NCI-H2196 treated with DMSO at 0.1 percent for 48 hours (cell line): ENCODE results near the gene CAB39L.
"Not testable (repeated sequence)": the region's sequence is repeated elsewhere in the genome, so short reads cannot be mapped to it uniquely, and the experiment has no call there.

Experiments
- DNase-seq: peaks from one replicate; lab custom pipeline; 2025; ENCODE audit not compliant: unreplicated experiment; lab: John Stamatoyannopoulos, UW

Gene CAB39L

GRCh38 chr13:49294723-49295122, 149.1 kb downstream of the CAB39L start:
- not testable (repeated sequence) for DNase-seq

- DNase-seq: no peak
Measured at GRCh38 chr13:49292742-49293486, 150.9 kb downstream of the CAB39L start.

- DNase-seq: no peak
Measured at GRCh38 chr13:49288458-49288857, 155.4 kb downstream of the CAB39L start.

GRCh38 chr13:49287995-49288394, 155.9 kb downstream of the CAB39L start:
- no peak for DNase-seq

- no peak for DNase-seq
Measured at GRCh38 chr13:49279885-49280284, 164.0 kb downstream of the CAB39L start.

GRCh38 chr13:49279112-49279511, 164.8 kb downstream of the CAB39L start:
- no peak for DNase-seq

- DNase-seq: no peak
Measured at GRCh38 chr13:49278211-49278610, 165.7 kb downstream of the CAB39L start.

- DNase-seq: no peak
Measured at GRCh38 chr13:49272296-49272695, 171.6 kb downstream of the CAB39L start.

GRCh38 chr13:49271264-49271663, 172.6 kb downstream of the CAB39L start:
- no peak for DNase-seq

- no peak for DNase-seq
Measured at GRCh38 chr13:49265822-49266221, 178.0 kb downstream of the CAB39L start.

GRCh38 chr13:49262634-49263033, 181.2 kb downstream of the CAB39L start:
- no peak for DNase-seq

GRCh38 chr13:49259586-49259985, 184.3 kb downstream of the CAB39L start:
- DNase-seq: no peak
